ENCODE data around the gene ODF2L. TPM values are rescaled to one million over a fixed set of nuclear protein-coding genes. Genes with fewer than 3 reads are reported as not detected.

Gene ODF2L
- total and polyA plus RNA-seq, 7 donors: 2.9 to 6.1 (median 4.3) TPM

- TF ChIP-seq CTCF (IDR thresholded peaks at IDR 0.05): no peak
- Histone ChIP-seq H3K27me3 (ENCODE audit: insufficient read depth in 3 of 3, low read length in 2 of 3) (no peaks in the 10 kb centered on the region), H3K4me1 (peaks cover 2% of the 10 kb centered on the region), H3K4me3 (no peak overlapping the region), H3K9me3 (no peaks in the 10 kb centered on the region), H3K27ac (peak overlapping the region; percentile 24), H3K36me3 (ENCODE audit: insufficient read depth in 1 of 2, low read depth in 1 of 2) (no peaks in the 10 kb centered on the region)
- no peak for ATAC-seq
- DNase-seq: no peak
- 81 to 85% (median 84%) methylated on average over 7 of the region's 7 CpGs for WGBS, 3 donors
- intact Hi-C loops (cut with DNase I): no loop called here
These were observed 33.1 kb upstream of the ODF2L start for GRCh38 chr1:86429122-86429725.

- H3K36me3 ChIP-seq (ENCODE audit: insufficient read depth in 1 of 2, low read depth in 1 of 2): no peaks in the 10 kb centered on the region
- ATAC-seq (no peak), DNase-seq (no peak)
- no peaks in the 10 kb centered on the region for H3K27me3 ChIP-seq (ENCODE audit: insufficient read depth in 3 of 3, low read length in 2 of 3)
- no peaks in the 10 kb centered on the region for H3K9me3 ChIP-seq
- no peak within 1 kb of the TSS for H3K4me3 ChIP-seq
- intact Hi-C loops (cut with DNase I): no loop called here
- no peak for TF ChIP-seq CTCF (IDR thresholded peaks at IDR 0.05)
- H3K27ac ChIP-seq: no peak within 1 kb of the TSS
- no peaks in the 10 kb centered on the region for H3K4me1 ChIP-seq
These were observed 27.8 kb upstream of the ODF2L start, which contains the start of gene CLCA2 for GRCh38 chr1:86423873-86424272. Gene CLCA2 (plus strand): TSS chr1:86424171. CDS start chr1:86424248, 77 bp downstream.

GRCh38 chr1:86423473-86423872 lies 27.4 kb upstream of the ODF2L start:
- no peak for DNase-seq

GRCh38 chr1:86421601-86422280 lies 25.6 kb upstream of the ODF2L start:
- Histone ChIP-seq H3K4me1 (no peaks in the 10 kb centered on the region), H3K36me3 (ENCODE audit: insufficient read depth in 1 of 2, low read depth in 1 of 2) (no peaks in the 10 kb centered on the region), H3K9me3 (no peaks in the 10 kb centered on the region), H3K27me3 (ENCODE audit: insufficient read depth in 3 of 3, low read length in 2 of 3) (no peaks in the 10 kb centered on the region), H3K27ac (no peak overlapping the region), H3K4me3 (no peak overlapping the region)
- intact Hi-C loops (cut with DNase I): no loop called here
- no peak for DNase-seq
- TF ChIP-seq CTCF (IDR thresholded peaks at IDR 0.05): no peak
- no peak for ATAC-seq
- WGBS, 3 donors: 84 to 89% (median 85%) methylated on average over 7 of the region's 7 CpGs

More at GRCh38 chr1:86423473-86423872, 27.4 kb upstream of the ODF2L start:
- Histone ChIP-seq H3K36me3 (ENCODE audit: insufficient read depth in 1 of 2, low read depth in 1 of 2) (no peaks in the 10 kb centered on the region), H3K27me3 (ENCODE audit: insufficient read depth in 3 of 3, low read length in 2 of 3) (no peaks in the 10 kb centered on the region), H3K4me1 (no peaks in the 10 kb centered on the region), H3K27ac (no peak overlapping the region), H3K4me3 (no peak overlapping the region), H3K9me3 (no peaks in the 10 kb centered on the region)
- intact Hi-C loops (cut with DNase I): no loop called here
- no peak for TF ChIP-seq CTCF (IDR thresholded peaks at IDR 0.05)
- peak in 3 of 4 donors; percentile 59 to 85 (median 74) for ATAC-seq
